Measurements from ENCODE around the gene TRIAP1. TPM values are rescaled to one million over a fixed set of nuclear protein-coding genes. Genes with fewer than 3 reads are reported as not detected.
"Not testable (repeated sequence)": the region's sequence is repeated elsewhere in the genome, so short reads cannot be mapped to it uniquely, and the experiment has no call there.

TRIAP1 gene
- total RNA-seq, 1 experiment from 2014 or later: 73.1 TPM

DNA sequence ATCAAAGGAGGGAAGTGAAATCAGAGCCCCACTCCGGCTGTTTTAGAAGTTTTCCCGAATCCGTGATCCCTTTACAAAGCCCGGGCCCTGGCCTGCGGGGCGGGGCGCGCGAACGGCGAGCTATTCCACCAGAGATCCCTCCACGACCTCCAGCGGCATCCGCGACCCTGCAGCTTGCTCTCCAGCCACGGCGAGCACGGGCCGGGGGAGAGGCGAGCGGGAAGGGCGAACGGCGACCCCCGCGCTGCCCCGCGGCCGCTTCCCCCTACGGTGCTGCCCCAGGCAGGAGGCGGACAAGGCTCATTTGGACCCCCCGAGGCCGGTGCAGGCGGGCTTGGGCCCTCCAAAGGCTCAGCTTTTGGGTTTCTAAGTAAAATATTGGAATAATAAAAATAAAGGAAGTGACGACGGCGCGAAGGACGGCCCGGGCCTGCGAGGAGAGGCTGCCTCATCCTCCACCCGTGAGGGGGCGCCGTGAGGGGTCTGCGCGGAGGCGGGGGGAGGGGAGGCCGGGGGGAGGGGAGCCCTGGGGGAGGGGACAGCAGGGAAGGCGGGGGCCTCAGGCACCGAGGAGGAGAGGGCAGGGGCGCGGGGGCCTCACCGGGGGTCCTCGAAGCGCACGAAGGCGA is 22.8 kb upstream of the TRIAP1 start:
- no peak for DNase-seq (ENCODE audit: low spot score)

DNA sequence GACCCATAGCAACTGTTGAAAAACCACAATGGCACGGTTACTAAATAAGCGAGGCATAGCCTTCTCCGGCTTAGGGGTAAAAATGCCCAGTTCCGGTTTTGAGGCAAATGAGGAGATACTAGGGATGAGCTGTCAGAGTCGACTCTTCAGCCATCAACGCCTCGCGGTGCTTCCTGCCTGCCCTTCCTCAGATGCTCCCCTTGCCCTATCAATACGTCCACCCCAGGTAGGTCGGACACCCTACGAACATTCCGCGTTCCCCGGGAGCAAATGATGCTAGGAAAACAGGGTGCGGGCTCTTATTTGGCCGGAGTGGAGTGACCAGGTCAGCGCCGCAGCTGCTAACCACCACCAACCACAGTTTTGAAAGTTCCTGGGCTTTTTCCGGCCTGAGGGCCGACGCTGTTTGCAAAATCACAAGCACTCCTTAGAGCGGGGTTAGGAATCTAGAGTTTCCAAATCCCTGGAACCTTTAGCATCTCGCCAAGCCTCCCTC is 22.2 kb upstream of the TRIAP1 start:
- peak; percentile 39 for DNase-seq (ENCODE audit: low spot score)

DNA sequence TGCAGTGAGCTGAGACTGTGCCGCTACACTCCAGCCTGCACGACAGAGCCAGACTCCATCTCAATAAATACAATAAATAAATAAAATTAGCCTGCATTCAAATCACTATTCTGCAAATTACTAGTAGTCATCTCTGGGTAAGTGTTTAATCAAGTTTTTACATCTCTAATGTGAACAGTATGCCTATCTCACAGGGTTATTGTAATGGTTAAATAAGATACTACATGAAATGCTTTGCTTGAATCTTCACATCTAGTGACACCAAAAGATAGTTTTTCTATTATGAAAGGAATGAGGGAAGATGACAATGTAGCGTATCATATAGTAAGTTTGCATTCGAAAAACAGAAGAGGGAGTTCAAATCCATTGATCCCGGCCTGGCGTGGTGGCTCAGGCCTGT is 21.3 kb upstream of the TRIAP1 start:
- DNase-seq (ENCODE audit: low spot score): no peak

DNA sequence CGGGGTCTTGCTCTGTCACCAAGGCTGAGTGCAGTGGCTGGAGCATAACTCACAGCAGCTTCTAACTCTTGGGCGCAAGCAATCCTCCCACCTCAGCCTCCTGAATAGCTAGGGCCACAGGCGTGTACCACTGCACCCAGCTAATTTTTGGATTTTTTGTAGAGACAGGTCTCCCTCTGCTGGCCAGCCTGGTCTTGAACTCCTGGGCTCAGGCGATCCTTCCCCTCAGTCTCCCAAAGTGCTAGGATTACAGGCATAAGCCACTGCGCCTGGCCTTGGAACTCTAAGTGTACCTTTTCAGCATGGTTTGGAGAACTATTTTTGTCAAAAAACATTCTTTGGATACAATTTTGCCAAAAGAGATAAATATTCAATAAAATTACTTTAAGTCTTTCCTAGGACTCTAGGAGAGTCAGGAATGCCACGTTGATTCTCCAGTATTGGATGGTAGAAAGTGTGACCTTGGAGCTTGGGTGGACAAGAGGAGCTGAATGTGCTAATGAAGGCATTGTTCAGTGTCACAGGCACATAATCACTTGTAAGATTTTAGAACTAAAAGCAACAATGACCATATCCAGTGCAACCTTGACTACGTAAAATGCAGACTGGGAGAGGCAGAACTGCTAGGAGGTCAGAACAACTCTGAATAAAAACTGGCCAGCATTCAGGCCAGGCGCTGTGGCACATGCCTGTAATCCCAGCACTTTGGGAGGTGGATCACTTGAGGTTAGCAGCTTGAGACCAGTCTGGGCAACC is 20.6 kb upstream of the TRIAP1 start:
- no peak for DNase-seq (ENCODE audit: low spot score)

DNA sequence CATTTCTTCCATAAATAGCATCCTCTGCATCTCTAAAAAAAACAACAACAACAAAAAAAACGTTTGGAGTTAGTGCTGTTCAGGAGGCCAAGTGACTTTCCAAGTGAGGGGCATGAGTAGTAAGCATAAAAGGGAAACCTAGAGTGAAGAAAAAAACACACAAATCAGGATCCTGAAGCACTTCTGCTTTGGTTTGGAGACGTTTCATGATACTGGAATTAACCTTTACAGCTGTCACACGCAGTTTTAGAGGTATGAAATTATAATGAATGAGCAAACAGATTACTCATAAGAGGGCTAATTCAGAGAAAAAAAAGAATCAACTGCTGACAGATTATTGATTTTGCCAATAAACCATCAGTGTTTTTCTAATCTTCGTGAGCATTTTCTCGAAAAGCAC is 19.6 kb upstream of the TRIAP1 start:
- DNase-seq (ENCODE audit: low spot score): no peak

DNA sequence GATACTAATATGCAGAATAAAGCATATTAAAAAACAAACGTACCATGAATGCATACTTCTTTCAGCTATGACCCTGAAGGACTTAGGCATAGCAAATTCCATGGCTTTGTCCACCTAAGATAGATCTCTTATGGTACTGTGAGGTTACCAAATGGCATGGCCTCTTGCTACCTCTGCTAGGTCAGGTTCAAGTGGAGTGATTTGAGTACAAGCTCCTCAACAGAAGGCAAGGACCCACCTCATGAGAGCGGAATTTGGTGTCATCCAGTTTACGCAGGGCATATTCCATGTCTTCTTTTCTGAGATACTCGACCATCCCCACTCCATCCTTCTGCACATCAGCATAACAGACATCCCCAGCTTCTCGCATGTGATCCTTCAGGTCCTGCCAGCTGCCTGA is 17.5 kb upstream of the TRIAP1 start:
- DNase-seq (ENCODE audit: low spot score): no peak

DNA sequence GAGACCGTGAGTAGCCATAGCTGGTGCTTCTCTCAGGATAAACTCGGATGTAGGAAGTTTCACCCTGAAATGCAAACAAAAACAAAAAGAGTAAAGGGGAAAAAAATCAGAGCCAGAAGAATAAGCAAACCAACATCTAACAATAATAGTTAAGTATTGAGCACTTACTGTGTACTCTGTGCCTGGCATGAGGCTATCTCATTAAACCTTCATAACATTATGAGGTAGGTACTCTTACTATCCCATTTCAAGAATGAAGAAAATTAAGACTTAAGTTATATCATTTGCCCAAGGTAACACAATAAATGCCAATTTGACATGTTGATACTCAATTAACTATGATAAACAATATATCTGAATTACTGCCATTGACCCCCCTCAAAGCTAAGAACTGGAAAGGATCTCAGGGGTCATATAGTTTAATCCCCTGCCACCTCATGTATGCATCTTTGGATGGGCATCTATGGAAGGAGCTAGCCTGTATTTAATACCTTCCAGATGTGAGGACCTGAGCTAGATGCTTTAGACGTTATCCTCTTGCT is 16.0 kb upstream of the TRIAP1 start:
- no peak for DNase-seq (ENCODE audit: low spot score)

DNA sequence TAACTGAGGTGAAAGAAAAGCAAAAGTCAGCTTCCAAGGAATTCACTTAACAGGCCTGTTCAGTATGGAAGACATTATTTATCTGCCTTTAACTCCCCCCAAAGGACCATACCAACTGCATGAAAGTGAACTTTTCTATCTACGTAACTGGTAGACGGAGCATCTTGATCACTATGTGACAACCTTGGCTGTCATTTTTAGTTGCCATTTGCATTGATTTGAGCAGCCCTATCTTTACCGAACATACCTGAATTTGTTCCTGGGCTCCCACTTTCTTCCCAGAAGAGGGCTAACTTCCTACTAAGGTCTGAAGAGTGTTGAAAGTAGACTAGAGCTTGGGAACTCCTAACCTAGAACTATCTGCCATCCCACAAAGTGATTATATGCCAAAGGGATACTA is 14.0 kb upstream of the TRIAP1 start:
- DNase-seq (ENCODE audit: low spot score): no peak

DNA sequence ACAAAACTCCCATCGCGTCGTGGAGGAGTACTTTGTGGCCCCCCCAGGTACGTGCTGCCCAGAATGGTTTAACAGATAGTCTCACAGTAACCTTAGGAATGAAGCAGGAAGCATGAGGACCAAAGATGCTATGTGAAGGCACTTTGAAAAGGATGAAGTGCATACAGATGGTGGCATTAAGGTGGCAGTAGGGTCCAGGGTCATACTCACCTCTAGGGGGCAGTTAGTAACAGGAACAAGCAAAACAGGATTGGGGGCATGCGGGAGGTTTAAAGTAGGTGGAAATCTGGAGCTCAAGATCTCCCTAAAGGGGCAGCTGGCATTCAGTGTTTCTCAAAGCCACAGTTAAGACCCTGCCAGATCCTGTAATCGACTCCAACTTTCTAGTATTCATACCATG is 10.9 kb upstream of the TRIAP1 start:
- no peak for DNase-seq (ENCODE audit: low spot score)

DNA sequence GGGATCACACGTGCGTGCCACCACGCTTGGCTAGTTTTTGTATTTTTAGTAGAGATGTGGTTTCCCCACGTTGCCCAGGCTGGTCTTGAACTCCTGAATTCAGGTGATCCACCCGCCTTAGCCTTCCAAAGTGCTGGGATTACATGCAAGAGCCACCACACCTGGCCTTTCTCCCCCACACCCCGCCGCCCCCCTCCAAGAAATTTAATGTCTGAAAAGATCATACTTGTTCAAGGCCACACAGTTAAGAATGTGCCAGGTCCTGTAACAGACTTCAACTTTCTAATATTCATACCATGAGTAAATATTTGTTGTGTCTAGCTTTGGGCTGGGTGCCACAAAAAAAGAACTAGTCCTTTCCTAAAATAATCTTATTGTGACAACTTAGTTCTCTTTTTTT is 9.1 kb upstream of the TRIAP1 start:
- DNase-seq (ENCODE audit: low spot score): no peak

DNA sequence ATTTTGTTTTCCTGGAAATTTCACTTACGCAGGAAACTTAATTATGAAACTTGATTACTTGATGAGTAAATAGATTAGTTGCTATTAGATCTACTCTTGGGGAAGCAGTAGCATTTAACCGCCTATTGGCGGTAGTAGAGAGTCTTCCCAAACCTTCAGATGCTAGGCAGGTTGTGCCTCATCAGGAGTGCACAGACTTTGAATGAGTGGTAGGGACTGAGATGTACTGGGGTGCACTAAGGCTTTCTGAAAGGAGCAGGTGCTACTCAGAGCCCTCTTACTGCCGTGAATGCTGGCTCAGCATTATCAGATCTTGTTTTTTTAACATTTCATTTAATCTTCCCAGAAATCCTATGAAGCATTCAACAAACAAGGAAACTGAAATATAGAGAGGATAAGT is 7.8 kb upstream of the TRIAP1 start:
- no peak for DNase-seq (ENCODE audit: low spot score)

DNA sequence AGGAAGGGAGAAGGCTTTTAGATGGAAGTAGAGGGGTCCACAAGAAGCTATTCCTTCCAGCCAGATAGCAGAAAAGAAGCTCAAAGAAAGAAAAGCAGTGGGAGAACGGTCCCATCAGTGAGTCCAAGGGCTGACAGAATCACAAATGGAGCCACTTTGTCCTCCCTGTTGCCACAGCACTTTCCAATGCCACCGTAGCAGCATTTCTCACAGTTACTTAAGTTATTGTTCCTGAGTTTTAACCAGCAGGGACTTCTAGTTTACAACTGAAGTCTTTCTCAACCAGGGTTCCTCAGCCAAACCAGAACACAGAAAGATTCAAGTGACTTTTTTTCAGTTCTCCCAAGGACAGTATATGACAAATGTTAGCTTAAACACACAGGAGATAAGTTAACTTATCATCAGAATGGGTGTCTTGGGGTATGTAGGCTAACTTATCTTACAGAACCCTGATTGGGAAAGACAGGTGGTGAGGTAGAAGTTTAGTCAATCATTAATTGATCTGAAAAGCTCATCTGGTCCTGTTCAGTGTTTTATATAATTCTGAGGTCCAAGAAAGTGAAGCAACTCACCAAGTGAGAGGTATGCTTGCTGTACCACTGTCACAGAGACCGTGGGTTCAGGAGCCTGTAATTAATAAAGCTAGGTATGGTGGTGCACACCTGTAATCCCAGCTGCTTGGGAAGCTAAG is 7.0 kb upstream of the TRIAP1 start:
- no peak for DNase-seq (ENCODE audit: low spot score)

DNA sequence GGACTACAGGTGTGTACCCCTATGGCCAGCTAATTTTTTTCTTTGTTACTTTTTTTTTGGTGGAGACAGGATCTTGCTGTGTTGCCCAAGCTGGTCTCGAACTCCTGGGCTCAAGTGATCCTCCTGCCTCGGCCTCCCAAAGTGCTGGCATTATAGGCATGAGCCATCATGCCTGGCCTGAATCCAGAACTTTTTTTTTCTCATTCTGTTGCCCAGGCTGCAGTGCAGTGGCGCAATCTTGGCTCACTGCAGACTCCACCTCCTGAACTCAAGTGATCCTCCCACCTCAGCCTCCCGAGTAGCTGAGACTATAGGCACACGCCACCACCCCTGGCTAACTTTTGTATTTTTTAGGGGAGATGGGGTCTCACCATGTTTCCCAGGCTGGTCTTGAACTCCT is 6.3 kb upstream of the TRIAP1 start:
- not testable (repeated sequence) for DNase-seq (ENCODE audit: low spot score)

DNA sequence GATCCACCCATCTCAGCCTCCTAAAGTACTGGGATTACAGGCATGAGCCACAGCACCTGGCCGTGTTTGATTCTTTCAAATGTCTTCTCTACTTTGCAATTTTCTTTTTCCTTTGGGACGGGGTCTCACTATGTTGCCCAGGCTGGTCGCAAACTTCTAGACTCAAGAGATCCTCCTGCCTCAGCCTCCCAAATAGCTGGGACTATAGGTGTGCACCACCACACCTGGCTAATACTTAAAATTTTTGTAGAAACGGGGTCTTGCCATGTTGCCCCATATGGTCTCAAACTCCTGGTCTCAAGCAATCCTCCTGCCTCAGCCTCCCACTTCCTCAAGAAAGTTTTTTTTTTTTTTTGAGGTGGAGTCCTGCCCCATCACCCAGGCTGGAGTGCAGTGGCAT is 1.8 kb upstream of the TRIAP1 start:
- DNase-seq (ENCODE audit: low spot score): no peak

DNA sequence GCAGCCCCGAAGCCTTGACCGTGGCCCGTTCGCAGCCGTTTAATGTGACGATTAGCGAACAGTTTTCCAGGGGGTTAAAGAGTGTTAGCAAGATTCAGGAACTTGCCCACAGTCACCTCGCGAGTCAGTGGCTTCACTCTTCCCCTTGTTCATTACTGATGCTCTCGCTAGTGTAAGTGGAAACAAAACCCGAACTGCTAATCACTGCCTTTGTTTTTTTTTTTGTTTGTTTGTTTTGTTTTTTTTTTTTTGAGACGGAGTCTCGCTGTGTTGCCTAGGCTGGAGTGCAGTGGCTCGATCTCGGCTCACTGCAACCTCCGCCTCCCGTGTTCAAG is 627 bp upstream of the TRIAP1 start:
- DNase-seq (ENCODE audit: low spot score): not testable (repeated sequence)

DNA sequence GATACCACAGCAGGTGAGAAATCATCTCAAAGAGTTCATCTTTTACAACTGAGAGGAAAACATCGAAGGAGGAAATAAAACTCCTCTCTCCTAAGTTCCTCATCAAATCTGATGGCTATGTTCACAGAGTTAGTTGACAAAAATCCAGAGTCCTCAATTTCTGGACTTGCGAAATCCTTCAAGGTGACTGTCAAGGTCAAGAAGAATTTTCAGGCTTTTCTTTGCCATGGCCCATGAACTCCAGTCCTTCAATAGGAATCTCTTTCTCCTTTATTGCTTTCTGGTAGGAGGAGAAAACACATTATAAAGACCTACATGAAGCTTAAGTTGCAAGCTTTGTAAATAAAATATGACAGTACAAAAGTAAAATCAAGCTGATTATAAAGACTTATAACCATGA is 1.5 kb downstream of the TRIAP1 start:
- DNase-seq (ENCODE audit: low spot score): no peak

DNA sequence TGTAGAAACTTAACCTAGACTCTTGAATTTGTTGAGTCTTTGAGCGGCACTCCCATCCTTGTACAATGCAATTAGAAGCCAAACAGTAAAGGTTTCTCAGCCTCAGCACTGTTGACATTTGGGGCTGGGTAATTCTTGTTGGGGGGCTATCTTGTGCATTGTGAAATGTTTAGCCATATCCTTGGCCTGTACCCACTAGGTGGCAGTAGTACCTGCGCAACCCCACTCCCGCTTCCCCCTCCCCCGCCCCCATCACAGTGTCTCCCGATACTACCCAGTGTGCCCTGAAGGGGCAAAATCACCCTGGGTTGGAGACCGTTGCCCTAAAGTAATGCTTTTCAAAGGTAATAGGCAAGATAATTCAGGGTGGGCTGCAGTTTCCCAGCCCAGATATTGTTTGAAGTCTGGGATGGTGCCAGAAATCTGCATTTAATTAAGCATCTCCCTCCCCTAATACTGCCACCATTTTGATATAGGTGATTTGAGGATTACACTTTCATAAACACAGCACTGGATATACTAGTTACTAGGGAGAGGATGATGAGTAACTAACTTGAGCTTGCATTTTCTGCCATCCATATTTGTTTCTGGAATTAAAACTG is 6.4 kb downstream of the TRIAP1 start:
- DNase-seq (ENCODE audit: low spot score): peak; percentile 54

DNA sequence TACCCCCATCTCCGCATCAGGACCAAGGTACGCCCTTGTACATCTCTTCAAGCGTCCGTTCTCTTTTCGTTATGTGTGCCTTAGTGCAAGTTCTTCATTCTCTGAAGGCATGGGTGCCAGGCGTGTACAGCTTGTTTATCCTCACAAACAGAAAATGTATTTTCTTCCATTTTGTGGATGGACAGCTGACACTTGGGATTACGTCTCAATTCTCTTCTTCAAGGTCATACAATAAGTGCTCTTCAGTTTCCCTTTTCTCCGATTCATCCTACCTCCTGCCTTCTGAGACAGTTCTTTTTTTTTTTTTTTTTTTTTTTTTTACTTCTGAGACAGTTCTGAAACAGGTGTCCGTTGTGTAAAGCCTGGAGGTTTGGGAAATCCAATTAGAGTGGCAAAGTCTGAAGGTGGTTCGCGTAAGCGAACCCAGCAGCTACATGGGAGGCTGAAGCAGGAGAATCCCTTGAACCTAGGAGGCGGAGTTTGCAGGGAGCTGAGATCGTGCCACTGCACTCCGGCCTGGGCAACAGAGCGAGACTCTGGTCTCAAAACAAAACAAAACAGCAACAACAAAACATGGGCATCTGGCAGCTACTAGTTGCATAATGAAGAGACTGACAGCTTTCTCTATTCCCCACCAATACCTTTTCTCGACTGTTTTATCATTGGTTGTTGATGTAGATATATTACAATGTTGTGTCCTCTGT is 7.5 kb downstream of the TRIAP1 start:
- DNase-seq (ENCODE audit: low spot score): no peak

DNA sequence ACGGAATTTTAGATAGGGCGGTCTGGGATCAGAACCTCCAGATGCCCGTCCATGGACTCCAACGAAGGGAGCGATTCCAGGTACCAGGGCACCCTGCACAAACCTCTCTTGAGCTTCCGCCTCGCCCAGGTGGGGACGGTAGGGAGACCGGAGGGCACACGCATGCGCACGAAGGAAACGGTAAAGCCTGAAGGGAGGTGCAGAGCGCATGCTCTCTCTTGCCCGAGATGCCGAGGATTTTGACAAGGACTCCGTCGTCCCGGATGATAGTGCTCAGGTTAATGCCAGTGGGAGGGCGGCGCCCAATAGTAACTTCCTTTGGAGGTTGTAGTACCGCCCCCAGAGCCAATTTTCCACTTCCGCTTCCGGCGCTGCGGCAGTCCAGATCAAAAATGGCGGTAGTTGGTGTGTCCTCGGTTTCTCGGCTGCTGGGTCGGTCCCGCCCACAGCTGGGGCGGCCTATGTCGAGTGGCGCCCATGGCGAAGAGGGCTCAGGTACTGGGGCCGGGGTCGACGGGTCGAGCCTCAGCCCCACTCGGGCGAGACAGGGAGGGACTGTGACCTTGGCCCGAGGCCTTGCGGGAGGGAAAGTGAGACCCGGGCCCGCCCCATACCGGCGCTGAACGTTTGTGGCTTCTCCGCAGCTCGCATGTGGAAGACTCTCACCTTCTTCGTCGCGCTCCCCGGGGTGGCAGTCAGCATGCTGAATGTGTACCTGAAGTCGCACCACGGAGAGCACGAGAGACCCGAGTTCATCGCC is 8.3 kb downstream of the TRIAP1 start, which contains the start of gene COX6A1:
COX6A1 (plus strand) TSS at position 379 of the 760 bp plus-strand sequence; CDS start at position 393, 14 bp downstream.
- peak; percentile 99 for DNase-seq (ENCODE audit: low spot score)

DNA sequence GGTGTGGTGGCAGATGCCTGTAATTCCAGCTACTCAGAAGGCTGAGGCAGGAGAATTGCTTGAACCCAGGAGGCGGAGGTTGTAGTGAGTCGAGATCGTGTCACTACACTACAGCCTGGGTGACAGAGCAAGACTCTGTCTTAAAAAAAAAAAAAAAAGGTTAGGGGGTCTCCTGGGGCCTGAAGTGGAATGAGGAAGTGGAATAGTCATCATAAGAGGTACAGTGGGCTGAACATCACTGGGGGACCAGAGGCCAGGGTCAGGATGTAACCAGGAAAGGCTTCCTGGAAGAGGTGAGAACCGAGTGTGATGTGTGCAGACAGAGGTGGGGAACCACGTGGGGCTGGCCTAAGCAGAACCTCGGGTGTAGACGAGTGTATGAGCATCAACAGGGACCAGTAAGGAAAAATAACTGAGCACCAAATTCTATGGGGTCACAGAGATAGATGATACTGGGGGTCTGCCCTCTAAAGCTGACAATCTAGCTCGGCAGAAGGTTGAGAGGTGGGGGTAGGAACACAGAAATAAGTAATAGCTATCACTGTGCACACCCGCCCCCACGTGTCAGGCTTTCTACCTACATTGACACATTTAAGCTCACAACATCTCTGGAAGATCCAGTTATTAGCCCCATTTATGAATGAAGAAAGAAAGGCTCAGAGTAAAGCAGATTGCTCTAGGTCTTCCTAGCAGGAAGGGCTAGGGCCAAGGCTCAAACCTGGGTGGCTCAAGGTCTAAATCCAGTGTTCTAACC is 13.2 kb downstream of the TRIAP1 start:
- DNase-seq (ENCODE audit: low spot score): no peak
